Mononuclear cell (primary cell): ENCODE measurements around the gene DPEP2NB. TPM values are rescaled to one million over a fixed set of nuclear protein-coding genes. Genes with fewer than 3 reads are reported as not detected.
"Not testable (repeated sequence)": the region's sequence is repeated elsewhere in the genome, so short reads cannot be mapped to it uniquely, and the experiment has no call there.

ENCODE experiments used
- H3K27me3 ChIP-seq: 2 replicates; pipeline ENCODE4 v1.6.0; 2011; ENCODE audit warnings: low read length, control low read depth; ENCODE audit not compliant: insufficient read depth
- H3K4me1 ChIP-seq: 2 replicates; pipeline ENCODE4 v1.5.1; 2011; ENCODE audit warnings: mild to moderate bottlenecking, low read length, control low read depth; ENCODE audit not compliant: insufficient read depth
- H3K4me3 ChIP-seq: 2 replicates; pipeline ENCODE4 v1.5.1; 2011; ENCODE audit warnings: mild to moderate bottlenecking, low read length, moderate library complexity
- H3K9me3 ChIP-seq: 2 replicates; pipeline ENCODE4 v1.5.1; 2011; ENCODE audit warnings: low read depth, mild to moderate bottlenecking, control low read depth, low read length
- total RNA-seq: library from RNA; depleted of rRNA; stranded (reverse); fragments of >200 nt; gene quantifications from one replicate; pipeline ENCODE4 v1.2.3, GENCODE V29; 2012

Gene DPEP2NB
- total RNA-seq, 1 donor, result not detected

GRCh38 chr16:67979955-67980678 lies 35.6 kb downstream of the DPEP2NB start, which contains the start of gene DPEP3:
TSS of gene DPEP3 (minus strand) at chr16:67980499. CDS start at chr16:67980380, 119 bp downstream.
- H3K4me1 ChIP-seq, result peaks cover 20% of the 10 kb centered on the region
- H3K4me3 ChIP-seq, result no peak within 1 kb of the TSS
- H3K9me3 ChIP-seq, result no peaks in the 10 kb centered on the region
- no peaks in the 10 kb centered on the region for H3K27me3 ChIP-seq

- Histone ChIP-seq H3K27me3 (no peaks in the 10 kb centered on the region), H3K4me3 (no peak overlapping the region), H3K4me1 (no peaks in the 10 kb centered on the region), H3K9me3 (no peaks in the 10 kb centered on the region)
Observed at GRCh38 chr16:67977469-67978227, 38.1 kb downstream of the DPEP2NB start.

- Histone ChIP-seq H3K27me3 (no peaks in the 10 kb centered on the region), H3K4me1 (no peaks in the 10 kb centered on the region), H3K4me3 (no peak overlapping the region), H3K9me3 (no peaks in the 10 kb centered on the region)
Observed at GRCh38 chr16:67977005-67977404, 38.7 kb downstream of the DPEP2NB start.

- no peaks in the 10 kb centered on the region for H3K9me3 ChIP-seq
- no peaks in the 10 kb centered on the region for H3K27me3 ChIP-seq
- H3K4me1 ChIP-seq, result no peaks in the 10 kb centered on the region
- H3K4me3 ChIP-seq, result no peak overlapping the region
Observed at GRCh38 chr16:67976205-67976604, 39.5 kb downstream of the DPEP2NB start.

- no peaks in the 10 kb centered on the region for H3K9me3 ChIP-seq
- H3K4me3 ChIP-seq, result no peak overlapping the region
- H3K27me3 ChIP-seq, result no peaks in the 10 kb centered on the region
- H3K4me1 ChIP-seq, result no peaks in the 10 kb centered on the region
Observed at GRCh38 chr16:67975321-67976105, 40.2 kb downstream of the DPEP2NB start.

DNA sequence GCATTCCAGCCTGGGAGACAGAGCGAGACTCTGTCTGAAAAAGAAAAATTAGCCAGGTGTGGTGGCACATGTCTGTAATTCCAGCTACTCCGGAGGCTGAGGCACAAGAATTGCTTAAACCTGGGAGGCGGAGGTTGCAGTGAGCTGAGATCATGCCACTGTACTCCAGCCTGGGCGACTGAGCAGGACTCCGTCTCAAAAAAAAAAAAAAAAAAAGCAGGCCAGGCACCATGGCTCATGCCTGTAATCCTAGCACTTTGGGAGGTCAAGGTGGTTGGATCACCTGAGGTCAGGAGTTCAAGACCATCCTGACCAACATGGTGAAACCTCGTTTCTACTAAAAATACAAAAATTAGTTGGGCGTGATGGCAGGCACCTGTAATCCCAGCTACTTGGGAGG lies 43.4 kb downstream of the DPEP2NB start:
- not testable (repeated sequence) for H3K27me3 ChIP-seq, H3K9me3 ChIP-seq, H3K4me3 ChIP-seq
- peaks cover 11% of the 10 kb centered on the region for H3K4me1 ChIP-seq

GRCh38 chr16:67971111-67971510 lies 44.6 kb downstream of the DPEP2NB start:
- Histone ChIP-seq H3K27me3 (no peaks in the 10 kb centered on the region), H3K9me3 (no peaks in the 10 kb centered on the region), H3K4me1 (peaks cover 20% of the 10 kb centered on the region)

GRCh38 chr16:67969254-67970039 lies 46.3 kb downstream of the DPEP2NB start:
- Histone ChIP-seq H3K27me3 (no peaks in the 10 kb centered on the region), H3K4me1 (peaks cover 20% of the 10 kb centered on the region), H3K4me3 (peak overlapping the region; percentile 62), H3K9me3 (no peaks in the 10 kb centered on the region)

More at GRCh38 chr16:67971111-67971510, 44.6 kb downstream of the DPEP2NB start:
- H3K4me3 ChIP-seq, result no peak overlapping the region

- Histone ChIP-seq H3K4me1 (peaks cover 20% of the 10 kb centered on the region), H3K4me3 (peak within 1 kb of the TSS; percentile 62), H3K9me3 (no peaks in the 10 kb centered on the region), H3K27me3 (no peaks in the 10 kb centered on the region)
Observed at GRCh38 chr16:67968400-67969253, 47.1 kb downstream of the DPEP2NB start, which contains the start of gene SLC12A4. TSS of gene SLC12A4 (minus strand) at chr16:67968637. CDS start at chr16:67968553, 84 bp downstream.

DNA sequence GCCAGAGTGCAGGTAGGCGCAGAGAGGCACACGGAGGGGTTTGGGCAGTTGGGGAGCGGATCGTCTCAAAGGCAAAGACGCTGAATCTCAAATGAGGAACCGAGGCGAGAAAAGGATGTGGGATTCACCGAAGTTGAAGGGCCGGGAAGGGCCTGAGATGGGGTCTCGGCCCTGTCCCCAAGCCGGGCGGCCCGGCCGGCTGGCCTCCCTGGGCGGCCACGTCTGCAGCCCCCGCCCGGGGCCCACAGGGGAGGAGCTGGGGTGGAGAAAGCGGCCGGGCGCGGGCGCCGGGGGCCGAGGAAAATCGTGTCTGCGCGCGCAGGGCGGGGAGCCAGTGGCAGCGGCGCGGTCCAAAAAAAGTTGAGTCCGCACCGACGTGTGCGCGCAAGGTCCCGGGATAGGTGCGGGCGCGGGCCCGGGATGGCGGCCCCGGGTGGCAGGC lies 47.7 kb downstream of the DPEP2NB start:
- Histone ChIP-seq H3K9me3 (no peaks in the 10 kb centered on the region), H3K4me1 (peaks cover 20% of the 10 kb centered on the region), H3K27me3 (no peaks in the 10 kb centered on the region), H3K4me3 (peak overlapping the region; percentile 62)

DNA sequence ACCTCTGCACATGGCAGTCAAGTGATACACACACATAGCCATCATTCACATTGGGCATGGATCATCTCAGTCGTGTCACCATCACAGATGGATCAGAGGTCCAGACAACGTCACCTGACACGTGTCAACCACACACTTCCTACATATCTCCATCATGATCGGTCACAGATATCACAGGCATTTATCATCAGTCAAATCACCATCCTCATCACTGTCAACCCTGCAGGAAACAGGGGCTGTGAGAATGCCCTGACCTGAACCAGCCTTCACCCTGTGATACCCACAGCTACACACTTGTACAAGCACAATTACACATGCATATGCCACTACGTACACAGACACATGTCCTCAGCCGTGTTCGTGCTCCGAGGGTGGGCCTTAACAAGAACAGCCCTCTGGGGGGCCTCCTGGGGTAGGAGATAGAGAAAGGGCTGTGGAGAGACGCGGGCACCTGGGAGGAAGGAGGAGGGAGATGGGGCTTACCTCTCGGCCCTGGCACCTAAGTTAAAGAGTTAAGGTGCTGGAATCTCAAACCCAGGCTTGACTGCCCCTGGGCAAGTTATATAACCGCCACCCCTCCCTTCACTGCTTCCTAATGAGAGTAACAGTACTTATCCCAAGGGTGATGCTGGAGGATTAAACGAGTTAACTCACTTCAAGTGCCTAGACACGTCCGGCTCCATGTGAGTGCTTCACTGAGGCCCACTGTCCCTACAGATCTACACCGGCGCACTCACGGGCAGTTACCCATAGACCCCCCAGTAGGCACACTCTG lies 48.3 kb downstream of the DPEP2NB start:
- Histone ChIP-seq H3K9me3 (no peaks in the 10 kb centered on the region), H3K4me3 (peak overlapping the region; percentile 62), H3K27me3 (no peaks in the 10 kb centered on the region), H3K4me1 (peaks cover 20% of the 10 kb centered on the region)

DNA sequence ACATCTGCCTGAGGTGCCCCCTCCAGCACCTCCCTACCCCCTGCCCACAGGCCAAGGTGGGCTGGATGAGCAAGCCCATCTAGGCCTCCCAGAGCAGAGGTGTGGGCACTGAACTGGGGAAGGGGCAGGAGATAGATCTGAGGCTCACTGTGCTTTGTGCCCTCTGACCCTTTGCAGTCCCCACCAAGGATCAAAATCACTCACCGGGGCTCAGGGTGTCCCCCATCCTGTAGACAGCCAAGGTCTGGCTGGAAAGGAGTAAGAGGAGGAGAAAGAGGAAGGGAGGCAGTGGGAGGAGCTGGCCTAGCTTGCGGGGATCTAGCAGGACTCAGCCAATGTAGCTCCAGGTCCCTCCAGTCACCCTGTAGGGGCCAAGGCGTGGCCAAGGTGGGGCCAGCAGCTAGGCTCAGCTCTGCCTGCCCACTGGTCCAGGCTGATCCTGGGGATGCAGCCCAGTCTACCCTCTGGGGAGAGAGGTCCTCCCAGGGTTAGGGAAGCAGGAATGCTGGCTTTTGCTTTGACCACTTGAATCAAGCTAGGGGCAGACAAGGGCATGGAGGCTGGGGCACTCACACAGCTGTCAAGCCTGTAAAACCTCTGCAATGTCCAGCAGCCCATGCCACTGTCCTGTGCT lies 49.0 kb downstream of the DPEP2NB start:
- Histone ChIP-seq H3K9me3 (no peaks in the 10 kb centered on the region), H3K27me3 (no peaks in the 10 kb centered on the region), H3K4me3 (no peak overlapping the region), H3K4me1 (peaks cover 20% of the 10 kb centered on the region)
